ENCODE results near the gene NMB. TPM values are rescaled to one million over a fixed set of nuclear protein-coding genes. Genes with fewer than 3 reads are reported as not detected.

Gene NMB
- total RNA-seq, 1 experiment from 2014 or later, result 11.5 TPM

DNA sequence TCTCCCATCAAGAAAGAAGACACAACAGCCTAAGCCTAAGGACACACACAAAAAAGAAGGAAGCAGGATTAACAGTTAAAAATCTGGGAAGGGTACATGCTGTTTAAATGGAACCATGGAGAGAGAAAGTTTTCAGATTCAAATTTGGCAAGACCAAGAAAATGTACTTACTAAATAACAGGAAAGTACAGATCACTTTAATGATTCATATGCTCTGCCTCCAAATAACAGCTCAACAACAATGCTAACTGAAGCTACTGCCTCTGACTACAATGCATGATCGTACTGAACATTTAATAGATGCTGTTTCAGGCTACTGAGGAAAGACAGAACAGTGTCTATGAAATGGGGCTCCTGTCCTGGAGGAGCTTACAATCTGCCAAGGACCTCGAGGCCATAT, 8.4 kb upstream of the NMB start:
- H3K9me3 Mint-ChIP-seq, result no peaks in the 10 kb centered on the region
- Histone ChIP-seq H3K27me3 (ENCODE audit: insufficient read depth, low read length) (no peaks in the 10 kb centered on the region), H2AK5ac (ENCODE audit: insufficient read length, low read length) (no peak overlapping the region), H3K4ac (ENCODE audit: low read depth, low read length) (no peak overlapping the region), H3K23me2 (ENCODE audit: insufficient read length, low read depth, low read length, poor library complexity, severe bottlenecking) (no peaks in the 10 kb centered on the region), H2AFZ (ENCODE audit: low read length) (no peak overlapping the region), H3T11ph (ENCODE audit: low read length) (no peak overlapping the region), H3K14ac (ENCODE audit: insufficient read depth, low read length) (no peak overlapping the region), H3K27ac (ENCODE audit: insufficient read length, low read depth, low read length) (no peak overlapping the region), H2BK5ac (ENCODE audit: insufficient read length, low read length) (no peak overlapping the region), H3K9me3 (ENCODE audit: control insufficient read depth, low read depth, low read length) (no peaks in the 10 kb centered on the region), H3K79me2 (ENCODE audit: insufficient read depth, low read length) (0 out of 2 replicates have a peak, but pooled peaks cover 2% of the 10 kb centered on the region), H2BK12ac (ENCODE audit: insufficient read length, low read depth, low read length) (no peak overlapping the region), H2BK20ac (ENCODE audit: low read depth, low read length, poor library complexity, severe bottlenecking) (no peak overlapping the region), H3K79me1 (ENCODE audit: insufficient read depth, low read depth, low read length, poor library complexity, severe bottlenecking) (no peaks in the 10 kb centered on the region), H4K20me1 (ENCODE audit: control insufficient read depth, insufficient read depth, insufficient read length) (no peaks in the 10 kb centered on the region), H2BK15ac (ENCODE audit: low read depth, low read length) (no peak overlapping the region), H3K23ac (ENCODE audit: insufficient read length, low read depth, low read length) (no peak overlapping the region), H3K18ac (ENCODE audit: insufficient read length, low read depth, low read length) (no peak overlapping the region), H3K4me1 (ENCODE audit: insufficient read depth, low read length) (no peaks in the 10 kb centered on the region), H2BK120ac (ENCODE audit: low read depth, low read length, poor library complexity, severe bottlenecking) (no peak overlapping the region), H3K56ac (ENCODE audit: insufficient read length, low read depth, low read length) (no peak overlapping the region), H4K91ac (ENCODE audit: insufficient read length, low read depth, low read length) (no peak overlapping the region), H4K5ac (ENCODE audit: insufficient read length, low read depth, low read length) (no peak overlapping the region), H4K8ac (replicated peaks; ENCODE audit: insufficient read length, low read depth, low read length) (no peak overlapping the region), H3K9ac (ENCODE audit: extremely low read depth, insufficient read length, low read length) (no peak overlapping the region), H3K4me2 (ENCODE audit: insufficient read depth, insufficient read length, low read length) (no peak overlapping the region)
- no CpG with 5 or more reads among the region's 2 CpGs for WGBS (ENCODE audit: extremely low coverage, insufficient read length, low lambda C conversion rate)
- H3K27ac Mint-ChIP-seq, result peak overlapping the region in 2 of 3 experiments; percentile 33 to 34; a peak in 2 of 7 replicates
- peaks cover 14 to 57% (median 52%) of the 10 kb centered on the region in 3 experiments; a peak in 6 of 7 replicates for H3K36me3 Mint-ChIP-seq (ENCODE audit: insufficient read depth in 1 of 3, low read depth in 3 of 3)
- no peak for DNase-seq
- TF ChIP-seq, protein P1, sequence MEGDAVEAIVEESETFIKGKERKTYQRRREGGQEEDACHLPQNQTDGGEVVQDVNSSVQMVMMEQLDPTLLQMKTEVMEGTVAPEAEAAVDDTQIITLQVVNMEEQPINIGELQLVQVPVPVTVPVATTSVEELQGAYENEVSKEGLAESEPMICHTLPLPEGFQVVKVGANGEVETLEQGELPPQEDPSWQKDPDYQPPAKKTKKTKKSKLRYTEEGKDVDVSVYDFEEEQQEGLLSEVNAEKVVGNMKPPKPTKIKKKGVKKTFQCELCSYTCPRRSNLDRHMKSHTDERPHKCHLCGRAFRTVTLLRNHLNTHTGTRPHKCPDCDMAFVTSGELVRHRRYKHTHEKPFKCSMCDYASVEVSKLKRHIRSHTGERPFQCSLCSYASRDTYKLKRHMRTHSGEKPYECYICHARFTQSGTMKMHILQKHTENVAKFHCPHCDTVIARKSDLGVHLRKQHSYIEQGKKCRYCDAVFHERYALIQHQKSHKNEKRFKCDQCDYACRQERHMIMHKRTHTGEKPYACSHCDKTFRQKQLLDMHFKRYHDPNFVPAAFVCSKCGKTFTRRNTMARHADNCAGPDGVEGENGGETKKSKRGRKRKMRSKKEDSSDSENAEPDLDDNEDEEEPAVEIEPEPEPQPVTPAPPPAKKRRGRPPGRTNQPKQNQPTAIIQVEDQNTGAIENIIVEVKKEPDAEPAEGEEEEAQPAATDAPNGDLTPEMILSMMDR (conservative IDR thresholded peaks at IDR 0.05), result no peak
- no peak overlapping the region for H3K4me3 Mint-ChIP-seq
- no peaks in the 10 kb centered on the region for H3K4me1 Mint-ChIP-seq
- no peaks in the 10 kb centered on the region for H3K27me3 Mint-ChIP-seq (ENCODE audit: low read depth)

Data from H9 (cell line).